Stomach (tissue), 9 donors: ENCODE results near the gene SCFD2. TPM values are rescaled to one million over a fixed set of nuclear protein-coding genes. Genes with fewer than 3 reads are reported as not detected.

Source experiments
- DNase-seq, 2 donors: peaks; one replicate each; pipeline versions ENCODE4 v3.0.0 to v3.0.0-alpha.2; 2013 to 2019
- H3K27ac ChIP-seq, 5 donors: fragments of 200-600 bp in 4 of 5; sonication (generic) in 4 of 5; one replicate each; pipeline ENCODE4 v1.5.1; 2013 to 2019; ENCODE audit warnings: mild to moderate bottlenecking in 1 of 5, moderate library complexity in 1 of 5
- H3K27me3 ChIP-seq, 3 donors: fragments of 200-600 bp; sonication (generic); one replicate each; pipeline ENCODE4 v1.5.1; 2017 to 2019; ENCODE audit warnings: mixed run types in 1 of 3
- H3K36me3 ChIP-seq, 4 donors: fragments of 200-600 bp; sonication (generic); 1 replicate in 3 of 4; 2 replicates in 1 of 4; pipeline ENCODE4 v1.5.1; 2016 to 2019
- H3K4me1 ChIP-seq, 4 donors: fragments of 200-600 bp; sonication (generic); one replicate each; pipeline ENCODE4 v1.5.1; 2016 to 2019
- H3K4me3 ChIP-seq, 4 donors: fragments of 200-600 bp; sonication (generic) in 3 of 4; one replicate each; pipeline ENCODE4 v1.5.1; 2016 to 2019; ENCODE audit warnings: mild to moderate bottlenecking in 1 of 4
- H3K9me3 ChIP-seq, 4 donors: fragments of 200-600 bp; sonication (generic); one replicate each; pipeline ENCODE4 v1.5.1; 2016 to 2019
- CTCF ChIP-seq, 7 experiments: fragments of 450-650 bp in 4 of 7; fragments of 200-600 bp in 3 of 7; sonication (generic) in 3 of 7; IDR thresholded peaks; one replicate each; pipeline ENCODE4 v1.5.1; 2016 to 2019; ENCODE audit warnings: antibody characterized with exemption in 7 of 7, control low read depth in 2 of 7, mild to moderate bottlenecking in 1 of 7
- EP300 ChIP-seq: sonication (generic); formaldehyde crosslinking; IDR thresholded peaks from one replicate; pipeline ENCODE4 v1.6.1; 2017; ENCODE audit warnings: antibody characterized with exemption
- POLR2A ChIP-seq, 4 donors: fragments of 450-650 bp; IDR thresholded peaks; one replicate each; pipeline ENCODE4 v1.6.1; 2016; ENCODE audit warnings: antibody characterized with exemption in 4 of 4, control low read depth in 2 of 4, mild to moderate bottlenecking in 1 of 4, moderate library complexity in 1 of 4
- POLR2AphosphoS5 ChIP-seq, 3 donors: sonication (generic); formaldehyde crosslinking; IDR thresholded peaks; one replicate each; pipeline ENCODE4 v1.6.1; 2016; ENCODE audit warnings: antibody characterized with exemption in 3 of 3
- WGBS, 5 donors: extraction: QIAGEN DNeasy Blood & Tissue Kit in 3 of 5; methylation state at CpG; one replicate each; pipeline versions ENCODE4 v1.1.5 to v1.1.7; 2013 to 2018; 5-methylcytosine and 5-hydroxymethylcytosine counted together
- intact Hi-C: fragments of 100-400 bp; cut with DNase I; formaldehyde crosslinking; loops from one replicate; pipeline ENCODE4 v1.15.1; 2023; ENCODE audit warnings: low total_unique reads
- polyA plus RNA-seq, 3 donors: library from polyadenylated mRNA; stranded (reverse); fragments of 200-250 nt; gene quantifications; one replicate each; pipeline ENCODE4 v1.2.3, GENCODE V29; 2013
- total RNA-seq, 5 donors: library from RNA; depleted of rRNA; stranded (reverse); fragments of >200 nt; gene quantifications; one replicate each; pipeline versions ENCODE4 v1.1.0 to v1.2.3, GENCODE V29; 2014 to 2016
- donor health status: healthy with polysubstance abuse.
- donor health status: Bipolar disorder and iron deficiency.
- donor health status: healthy.

Gene SCFD2
- total and polyA plus RNA-seq, 8 donors = 2.9 to 40.2 (median 11.1) TPM

GRCh38 chr4:53066155-53066554, 299.7 kb downstream of the SCFD2 start:
- H3K4me1 ChIP-seq = no peaks in the 10 kb centered on the region
- intact Hi-C loops = no loop called here
- WGBS, 5 donors = 24 to 63% (median 53%) methylated on average over 1 of the region's 1 CpG
- no peak overlapping the region for H3K4me3 ChIP-seq
- DNase-seq = peak in 1 of 2 donors; percentile 33
- H3K36me3 ChIP-seq = no peaks in the 10 kb centered on the region
- no peak for TF ChIP-seq EP300
- TF ChIP-seq POLR2AphosphoS5 (IDR thresholded peaks at IDR 0.05) = no peak
- no peak for TF ChIP-seq CTCF (IDR thresholded peaks at IDR 0.05)
- TF ChIP-seq POLR2A (IDR thresholded peaks at IDR 0.05) = no peak
- peaks cover 0 to 10% (median 4%) of the 10 kb centered on the region in 4 donors for H3K9me3 ChIP-seq
- H3K27ac ChIP-seq = no peak overlapping the region
- no peaks in the 10 kb centered on the region for H3K27me3 ChIP-seq

DNA sequence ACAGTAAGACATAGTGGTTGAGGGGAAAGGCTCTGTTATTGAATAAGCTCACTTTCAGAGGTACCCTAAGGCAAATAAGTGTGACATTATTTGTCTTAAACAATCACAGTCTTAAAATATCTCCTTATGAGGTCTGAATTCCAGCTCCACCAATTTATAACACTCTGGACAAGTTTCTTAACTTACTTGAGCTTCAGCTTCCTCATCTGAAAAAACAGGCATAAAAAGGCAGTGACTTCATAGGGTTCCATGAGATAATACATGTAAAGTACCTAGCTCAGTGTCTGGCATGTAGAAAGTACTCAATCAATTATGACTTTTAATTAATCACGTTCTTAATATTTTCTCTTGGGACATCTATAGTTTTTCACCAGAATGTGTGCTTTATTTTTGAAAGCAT, 301.3 kb downstream of the SCFD2 start:
- TF ChIP-seq POLR2A (IDR thresholded peaks at IDR 0.05) (no peak), POLR2AphosphoS5 (IDR thresholded peaks at IDR 0.05) (no peak), EP300 (no peak), CTCF (IDR thresholded peaks at IDR 0.05) (no peak)
- Histone ChIP-seq H3K27me3 (no peaks in the 10 kb centered on the region), H3K27ac (no peak overlapping the region), H3K4me3 (no peak overlapping the region), H3K4me1 (no peaks in the 10 kb centered on the region), H3K36me3 (no peaks in the 10 kb centered on the region), H3K9me3 (peaks cover 0 to 10% (median 4%) of the 10 kb centered on the region in 4 donors)
- intact Hi-C loops = no loop called here
- no peak for DNase-seq
- whole genome bisulfite sequencing, 5 donors = 0 to 96% (median 40%) methylated on average over 1 of the region's 1 CpG

GRCh38 chr4:53061091-53061850, 304.6 kb downstream of the SCFD2 start:
- intact Hi-C loops = no loop called here
- no peaks in the 10 kb centered on the region for H3K36me3 ChIP-seq
- TF ChIP-seq POLR2AphosphoS5 (IDR thresholded peaks at IDR 0.05) (no peak), EP300 (no peak), CTCF (IDR thresholded peaks at IDR 0.05) (no peak), POLR2A (IDR thresholded peaks at IDR 0.05) (no peak)
- H3K9me3 ChIP-seq = no peaks in the 10 kb centered on the region
- no peaks in the 10 kb centered on the region for H3K27me3 ChIP-seq
- H3K4me1 ChIP-seq = no peaks in the 10 kb centered on the region
- H3K27ac ChIP-seq = no peak overlapping the region
- no peak for DNase-seq
- no peak overlapping the region for H3K4me3 ChIP-seq
- WGBS, 5 donors = 95 to 98% (median 96%) methylated on average over 8 of the region's 8 CpGs

DNA sequence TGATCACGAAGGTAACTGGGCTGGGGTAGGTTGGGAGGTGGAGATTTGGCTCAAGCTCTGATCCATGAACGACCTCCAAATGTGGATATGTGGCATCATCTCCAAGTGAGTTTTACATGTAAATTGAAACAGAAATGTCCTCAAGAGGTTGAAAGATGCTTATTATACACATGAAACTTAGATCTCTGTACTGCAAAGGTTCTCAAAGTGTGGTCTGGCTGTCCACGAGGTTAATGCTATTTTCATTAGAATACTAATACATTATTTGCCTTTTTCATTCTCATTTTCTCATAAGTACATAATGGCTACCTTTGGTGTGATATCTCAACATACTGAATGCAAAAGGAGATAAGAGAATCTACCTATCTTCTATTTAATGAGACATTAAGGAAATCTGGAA, 305.6 kb downstream of the SCFD2 start:
- DNase-seq = no peak
- Histone ChIP-seq H3K4me3 (no peak overlapping the region), H3K4me1 (no peaks in the 10 kb centered on the region), H3K27ac (no peak overlapping the region), H3K9me3 (no peaks in the 10 kb centered on the region), H3K27me3 (no peaks in the 10 kb centered on the region), H3K36me3 (no peaks in the 10 kb centered on the region)
- 55 to 86% (median 76%) methylated on average over 3 of the region's 3 CpGs for WGBS, 5 donors
- no peak for TF ChIP-seq POLR2AphosphoS5 (IDR thresholded peaks at IDR 0.05)
- no peak for TF ChIP-seq CTCF (IDR thresholded peaks at IDR 0.05)
- no peak for TF ChIP-seq EP300
- TF ChIP-seq POLR2A (IDR thresholded peaks at IDR 0.05) = no peak
- intact Hi-C loops = no loop called here
